Fibroblast of lung (primary cell): ENCODE results near the gene HAPLN2. TPM values are rescaled to one million over a fixed set of nuclear protein-coding genes. Genes with fewer than 3 reads are reported as not detected.
A peak's percentile ranks its signal among the peaks of the same experiment; 100 is the strongest.

Source experiments
- DNase-seq, 2 donors: peaks; one replicate each; pipeline versions ENCODE4 v3.0.0 to v3.0.0-alpha.2; 2010; ENCODE audit warnings: low read depth in 2 of 2
- H2AFZ ChIP-seq: 2 replicates; pipeline ENCODE4 v1.5.1; 2012; ENCODE audit warnings: low read length, control low read depth, inconsistent platforms
- H3K27ac ChIP-seq: 2 replicates; pipeline ENCODE4 v1.5.1; 2011; ENCODE audit warnings: low read length, control low read depth; ENCODE audit not compliant: insufficient read depth
- H3K27me3 ChIP-seq: 2 replicates; pipeline ENCODE4 v1.5.1; 2011; ENCODE audit warnings: mild to moderate bottlenecking, low read length; ENCODE audit not compliant: control insufficient read depth, insufficient read depth
- H3K36me3 ChIP-seq: 2 replicates; pipeline ENCODE4 v1.5.1; 2011; ENCODE audit warnings: low read length; ENCODE audit not compliant: control insufficient read depth, insufficient read depth
- H3K4me1 ChIP-seq: 2 replicates; pipeline ENCODE4 v1.5.1; 2011; ENCODE audit warnings: low read length; ENCODE audit not compliant: control insufficient read depth, insufficient read depth; ENCODE audit errors: extremely low read depth
- H3K4me2 ChIP-seq: 2 replicates; pipeline ENCODE4 v1.5.1; 2011; ENCODE audit warnings: low read length, control low read depth; ENCODE audit not compliant: insufficient read depth; ENCODE audit errors: extremely low read depth
- H3K4me3 ChIP-seq, 4 experiments: fragments of 200-600 bp in 1 of 4; sonication (generic) in 1 of 4; replicated peaks in 1 of 4; 2 replicates each; pipeline ENCODE4 v1.5.1; 2011 to 2016; ENCODE audit warnings: low read length in 4 of 4, low read depth in 3 of 4, mild to moderate bottlenecking in 3 of 4, control low read depth in 2 of 4, inconsistent platforms in 1 of 4, mixed read lengths in 1 of 4; ENCODE audit not compliant: insufficient read depth in 1 of 4; ENCODE audit errors: control extremely low read depth in 1 of 4
- H3K79me2 ChIP-seq: 2 replicates; pipeline ENCODE4 v1.5.1; 2012; ENCODE audit warnings: mild to moderate bottlenecking, low read length, inconsistent platforms; ENCODE audit not compliant: control insufficient read depth, insufficient read depth
- H3K9ac ChIP-seq: 2 replicates; pipeline ENCODE4 v1.5.1; 2011; ENCODE audit warnings: mild to moderate bottlenecking, low read length, control low read depth; ENCODE audit not compliant: insufficient read depth
- H3K9me3 ChIP-seq: 2 replicates; pipeline ENCODE4 v1.5.1; 2012; ENCODE audit warnings: low read depth, low read length; ENCODE audit not compliant: control insufficient read depth, insufficient read depth
- H4K20me1 ChIP-seq: 2 replicates; pipeline ENCODE4 v1.5.1; 2011; ENCODE audit warnings: low read length; ENCODE audit not compliant: control insufficient read depth, insufficient read depth; ENCODE audit errors: extremely low read depth
- EZH2 ChIP-seq: IDR thresholded peaks from 2 replicates; pipeline ENCODE4 v1.5.1; 2012; ENCODE audit warnings: low read length, control low read depth, mild to moderate bottlenecking; ENCODE audit errors: missing control alignments
- polyA plus RNA-seq, 2 donors: library from polyadenylated mRNA; depleted of rRNA in 1 of 2; stranded (reverse) in 1 of 2; unstranded in 1 of 2; fragments of >200 nt; gene quantifications; 2 replicates each; pipeline ENCODE4 v1.2.1, GENCODE V29; 2011 to 2012; ENCODE audit warnings: missing spikeins in 1 of 2
- total RNA-seq: library from RNA; depleted of rRNA; stranded (reverse); fragments of >200 nt; gene quantifications from 2 replicates; pipeline ENCODE4 v1.2.1, GENCODE V29; 2014
- TF ChIP-seq, protein P1 (sequence below), 2 donors: IDR thresholded peaks in 1 of 2; conservative IDR thresholded peaks in 1 of 2; 1 replicate in 1 of 2; 2 replicates in 1 of 2; pipeline ENCODE4 v1.5.1; 2011 to 2012; ENCODE audit warnings: low read length in 2 of 2, control low read depth in 1 of 2, inconsistent platforms in 1 of 2, low read depth in 1 of 2, mild to moderate bottlenecking in 1 of 2

Gene HAPLN2
- total and polyA plus RNA-seq, 2 donors (not counting 1 experiment from before 2014, with no cell fraction given): not detected

DNA sequence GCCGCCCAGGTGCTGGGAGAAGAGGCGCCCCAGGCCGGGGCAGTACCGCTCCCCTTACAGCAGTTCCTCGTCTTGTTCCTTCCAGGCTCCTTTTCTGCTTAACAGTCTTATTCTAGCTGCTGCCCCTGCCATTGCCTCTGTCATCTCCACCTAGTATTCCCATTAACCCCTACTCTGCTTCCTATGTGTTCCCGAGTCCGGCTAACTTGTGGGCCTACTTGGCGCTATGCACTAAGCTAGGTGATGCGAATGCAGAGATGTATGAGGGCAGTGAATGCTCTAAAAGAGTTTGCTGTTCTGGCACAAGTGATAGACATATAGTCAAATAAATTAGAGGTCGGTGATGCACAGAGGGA lies 46.6 kb upstream of the HAPLN2 start:
- peaks cover 22% of the 10 kb centered on the region for H3K79me2 ChIP-seq
- TF ChIP-seq EZH2: no peak
- TF ChIP-seq, protein P1, sequence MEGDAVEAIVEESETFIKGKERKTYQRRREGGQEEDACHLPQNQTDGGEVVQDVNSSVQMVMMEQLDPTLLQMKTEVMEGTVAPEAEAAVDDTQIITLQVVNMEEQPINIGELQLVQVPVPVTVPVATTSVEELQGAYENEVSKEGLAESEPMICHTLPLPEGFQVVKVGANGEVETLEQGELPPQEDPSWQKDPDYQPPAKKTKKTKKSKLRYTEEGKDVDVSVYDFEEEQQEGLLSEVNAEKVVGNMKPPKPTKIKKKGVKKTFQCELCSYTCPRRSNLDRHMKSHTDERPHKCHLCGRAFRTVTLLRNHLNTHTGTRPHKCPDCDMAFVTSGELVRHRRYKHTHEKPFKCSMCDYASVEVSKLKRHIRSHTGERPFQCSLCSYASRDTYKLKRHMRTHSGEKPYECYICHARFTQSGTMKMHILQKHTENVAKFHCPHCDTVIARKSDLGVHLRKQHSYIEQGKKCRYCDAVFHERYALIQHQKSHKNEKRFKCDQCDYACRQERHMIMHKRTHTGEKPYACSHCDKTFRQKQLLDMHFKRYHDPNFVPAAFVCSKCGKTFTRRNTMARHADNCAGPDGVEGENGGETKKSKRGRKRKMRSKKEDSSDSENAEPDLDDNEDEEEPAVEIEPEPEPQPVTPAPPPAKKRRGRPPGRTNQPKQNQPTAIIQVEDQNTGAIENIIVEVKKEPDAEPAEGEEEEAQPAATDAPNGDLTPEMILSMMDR (conservative IDR thresholded peaks at IDR 0.05 in 1 of 2, IDR thresholded peaks at IDR 0.05 in 1 of 2; ENCODE audit: low read depth in 1 of 2, low read length in 2 of 2): no peak
- no peaks in the 10 kb centered on the region for H3K36me3 ChIP-seq
- H3K4me3 ChIP-seq: peak overlapping the region; percentile 67 to 93 (median 86)
- H3K9me3 ChIP-seq: no peaks in the 10 kb centered on the region
- DNase-seq: no peak
- H3K9ac ChIP-seq: no peak overlapping the region
- no peak overlapping the region for H2AFZ ChIP-seq
- H3K4me1 ChIP-seq: peaks cover 10% of the 10 kb centered on the region
- H3K27ac ChIP-seq: no peak overlapping the region
- H4K20me1 ChIP-seq: no peaks in the 10 kb centered on the region
- H3K4me2 ChIP-seq: peak overlapping the region; percentile 97
- H3K27me3 ChIP-seq: peaks cover 6% of the 10 kb centered on the region

DNA sequence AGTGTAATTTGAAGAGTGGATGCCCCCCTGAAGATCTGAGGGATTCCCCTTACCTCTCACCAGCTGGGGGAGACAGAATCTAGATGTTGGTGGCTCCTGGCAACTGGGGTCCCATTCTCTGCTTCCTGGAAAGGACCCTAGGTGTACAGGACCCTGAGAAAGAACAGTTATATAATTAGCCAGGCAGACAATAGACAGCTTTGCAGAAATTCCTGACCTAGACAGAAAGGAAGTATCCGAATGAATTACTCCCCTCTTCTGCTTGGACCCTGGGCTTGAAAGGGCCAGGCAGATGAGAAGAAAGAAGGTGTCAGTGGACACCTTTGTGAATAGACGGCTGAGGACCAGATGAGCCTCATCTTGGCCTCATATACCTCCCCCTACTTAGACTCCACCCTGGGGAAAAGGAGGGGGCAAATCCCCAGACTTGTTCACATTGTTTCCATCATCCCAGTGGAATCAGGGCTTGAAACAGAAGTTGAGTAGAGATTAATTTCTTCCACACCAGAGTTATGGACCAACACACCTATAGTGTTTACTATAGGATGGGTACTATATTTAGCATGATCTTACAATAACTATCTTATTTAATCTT lies 45.1 kb upstream of the HAPLN2 start:
- no peak for DNase-seq
- no peak for TF ChIP-seq EZH2
- TF ChIP-seq, protein P1 (conservative IDR thresholded peaks at IDR 0.05 in 1 of 2, IDR thresholded peaks at IDR 0.05 in 1 of 2; ENCODE audit: low read depth in 1 of 2, low read length in 2 of 2): no peak
- no peak overlapping the region for H2AFZ ChIP-seq

DNA sequence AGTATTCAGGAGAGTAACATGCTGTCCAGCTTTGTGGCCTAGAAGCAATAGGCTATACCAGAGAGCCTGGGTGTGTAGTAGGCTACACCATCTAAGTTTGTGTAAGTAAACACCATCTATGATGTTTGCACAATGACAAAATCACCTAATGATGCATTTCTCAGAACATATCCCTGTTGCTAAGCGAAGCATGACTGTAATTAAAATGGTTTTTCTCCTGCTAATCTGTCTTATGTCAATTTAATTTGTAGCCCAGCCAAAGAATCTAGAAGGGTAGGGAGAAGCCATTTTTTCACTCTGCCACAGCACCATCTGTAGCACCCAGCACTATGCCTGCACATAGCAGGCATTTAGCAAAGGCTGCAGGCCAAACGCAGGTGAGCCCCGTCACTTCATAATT lies 41.7 kb upstream of the HAPLN2 start:
- Histone ChIP-seq H3K27me3 (peaks cover 6% of the 10 kb centered on the region), H3K9ac (no peak overlapping the region), H3K4me2 (no peak overlapping the region), H4K20me1 (no peaks in the 10 kb centered on the region), H3K79me2 (no peaks in the 10 kb centered on the region), H3K27ac (no peak overlapping the region), H3K4me3 (no peak overlapping the region), H3K36me3 (no peaks in the 10 kb centered on the region), H3K9me3 (no peaks in the 10 kb centered on the region), H2AFZ (no peak overlapping the region), H3K4me1 (no peaks in the 10 kb centered on the region)
- DNase-seq: no peak
- TF ChIP-seq EZH2: no peak
- TF ChIP-seq, protein P1 (conservative IDR thresholded peaks at IDR 0.05 in 1 of 2, IDR thresholded peaks at IDR 0.05 in 1 of 2; ENCODE audit: low read depth in 1 of 2, low read length in 2 of 2): no peak

More for the DNA sequence above, 45.1 kb upstream of the HAPLN2 start:
- Histone ChIP-seq H3K36me3 (no peaks in the 10 kb centered on the region), H3K4me3 (no peak overlapping the region), H3K4me1 (peaks cover 10% of the 10 kb centered on the region), H3K9ac (no peak overlapping the region), H3K27me3 (peaks cover 6% of the 10 kb centered on the region), H3K9me3 (no peaks in the 10 kb centered on the region), H3K4me2 (no peak overlapping the region), H4K20me1 (no peaks in the 10 kb centered on the region), H3K27ac (no peak overlapping the region), H3K79me2 (peaks cover 21% of the 10 kb centered on the region)
